ENCODE results near the gene KCNMA1. TPM values are rescaled to one million over a fixed set of nuclear protein-coding genes. Genes with fewer than 3 reads are reported as not detected.

KCNMA1 gene
- total and polyA plus RNA-seq, 8 donors, result 0.92 to 155 (median 54.3) TPM

DNA sequence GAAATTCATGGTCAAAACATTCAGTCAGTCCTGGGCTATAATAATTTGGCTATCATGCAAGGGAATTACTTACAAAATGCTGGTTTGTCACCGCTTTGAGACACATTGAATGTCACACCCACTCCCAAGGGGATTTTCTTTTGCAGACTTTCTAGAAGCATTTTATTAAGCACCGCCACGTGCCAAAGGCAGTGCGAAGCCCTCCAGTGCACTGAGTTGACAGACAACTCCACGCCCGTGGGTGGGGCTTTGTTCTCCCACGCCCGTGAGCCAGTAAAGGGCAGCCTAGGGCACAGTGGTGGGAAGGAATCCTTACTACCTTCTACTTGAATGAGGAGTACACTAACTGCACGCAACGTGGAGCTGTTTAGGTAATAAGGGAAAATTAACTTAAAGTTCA is 515.8 kb downstream of the KCNMA1 start:
- Histone ChIP-seq H3K27me3 (no peaks in the 10 kb centered on the region), H3K27ac (no peak overlapping the region), H3K4me1 (peaks cover 0 to 17% (median 5%) of the 10 kb centered on the region in 4 donors), H3K36me3 (no peaks in the 10 kb centered on the region), H3K9me3 (no peaks in the 10 kb centered on the region), H3K4me3 (no peak overlapping the region)
- intact Hi-C loops (cut with DNase I; ENCODE audit: low total_unique reads), result no loop called here
- DNase-seq, result no peak
- 68 to 77% (median 77%) methylated on average over 10 of the region's 10 CpGs for WGBS, 5 donors
- TF ChIP-seq POLR2AphosphoS5 (IDR thresholded peaks at IDR 0.05) (no peak), EP300 (IDR thresholded peaks at IDR 0.05) (no peak), POLR2A (IDR thresholded peaks at IDR 0.05) (no peak)
- TF ChIP-seq, protein P1, sequence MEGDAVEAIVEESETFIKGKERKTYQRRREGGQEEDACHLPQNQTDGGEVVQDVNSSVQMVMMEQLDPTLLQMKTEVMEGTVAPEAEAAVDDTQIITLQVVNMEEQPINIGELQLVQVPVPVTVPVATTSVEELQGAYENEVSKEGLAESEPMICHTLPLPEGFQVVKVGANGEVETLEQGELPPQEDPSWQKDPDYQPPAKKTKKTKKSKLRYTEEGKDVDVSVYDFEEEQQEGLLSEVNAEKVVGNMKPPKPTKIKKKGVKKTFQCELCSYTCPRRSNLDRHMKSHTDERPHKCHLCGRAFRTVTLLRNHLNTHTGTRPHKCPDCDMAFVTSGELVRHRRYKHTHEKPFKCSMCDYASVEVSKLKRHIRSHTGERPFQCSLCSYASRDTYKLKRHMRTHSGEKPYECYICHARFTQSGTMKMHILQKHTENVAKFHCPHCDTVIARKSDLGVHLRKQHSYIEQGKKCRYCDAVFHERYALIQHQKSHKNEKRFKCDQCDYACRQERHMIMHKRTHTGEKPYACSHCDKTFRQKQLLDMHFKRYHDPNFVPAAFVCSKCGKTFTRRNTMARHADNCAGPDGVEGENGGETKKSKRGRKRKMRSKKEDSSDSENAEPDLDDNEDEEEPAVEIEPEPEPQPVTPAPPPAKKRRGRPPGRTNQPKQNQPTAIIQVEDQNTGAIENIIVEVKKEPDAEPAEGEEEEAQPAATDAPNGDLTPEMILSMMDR (IDR thresholded peaks at IDR 0.05), result no peak

DNA sequence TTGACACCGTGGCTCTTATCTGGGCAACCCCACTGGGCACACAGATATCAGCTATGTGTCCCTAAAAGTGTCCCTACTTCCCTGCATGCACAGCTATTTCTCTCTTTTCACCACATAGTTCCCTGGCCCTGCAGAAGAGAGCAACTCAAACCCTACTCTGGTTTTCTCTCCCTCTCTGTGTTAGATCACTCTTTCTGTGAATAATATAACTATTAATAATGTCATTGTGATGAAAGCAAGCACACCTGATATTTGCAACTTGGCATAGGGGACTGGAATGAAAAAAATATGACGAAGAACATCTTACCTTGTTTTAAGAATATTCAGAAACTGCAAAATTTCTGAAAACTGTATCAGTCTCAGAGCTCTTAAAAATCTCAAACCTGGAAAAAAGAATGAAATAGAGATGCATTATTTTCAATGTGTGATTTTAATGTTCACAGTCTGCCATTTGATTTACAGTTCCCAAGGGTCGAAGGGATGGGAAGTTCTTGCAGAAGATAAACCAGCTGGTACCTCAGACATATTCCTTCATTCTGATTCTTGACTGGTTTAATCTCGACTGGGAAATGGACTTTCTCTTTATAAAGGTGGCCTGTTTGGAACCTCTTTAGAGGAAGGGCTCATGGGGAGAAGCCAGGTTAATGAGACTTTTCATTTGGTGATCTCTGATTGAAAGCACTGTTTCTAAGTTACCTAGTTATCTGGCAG is 516.8 kb downstream of the KCNMA1 start:
- no peaks in the 10 kb centered on the region for H3K9me3 ChIP-seq
- no peaks in the 10 kb centered on the region for H3K27me3 ChIP-seq
- intact Hi-C loops (cut with DNase I; ENCODE audit: low total_unique reads), result no loop called here
- no peak overlapping the region for H3K4me3 ChIP-seq
- H3K27ac ChIP-seq, result no peak overlapping the region
- no peak for DNase-seq
- peaks cover 0 to 17% (median 5%) of the 10 kb centered on the region in 4 donors for H3K4me1 ChIP-seq
- TF ChIP-seq POLR2A (IDR thresholded peaks at IDR 0.05) (no peak), EP300 (IDR thresholded peaks at IDR 0.05) (no peak)
- H3K36me3 ChIP-seq, result no peaks in the 10 kb centered on the region
- 58 to 66% (median 65%) methylated on average over 4 of the region's 4 CpGs for WGBS, 5 donors

DNA sequence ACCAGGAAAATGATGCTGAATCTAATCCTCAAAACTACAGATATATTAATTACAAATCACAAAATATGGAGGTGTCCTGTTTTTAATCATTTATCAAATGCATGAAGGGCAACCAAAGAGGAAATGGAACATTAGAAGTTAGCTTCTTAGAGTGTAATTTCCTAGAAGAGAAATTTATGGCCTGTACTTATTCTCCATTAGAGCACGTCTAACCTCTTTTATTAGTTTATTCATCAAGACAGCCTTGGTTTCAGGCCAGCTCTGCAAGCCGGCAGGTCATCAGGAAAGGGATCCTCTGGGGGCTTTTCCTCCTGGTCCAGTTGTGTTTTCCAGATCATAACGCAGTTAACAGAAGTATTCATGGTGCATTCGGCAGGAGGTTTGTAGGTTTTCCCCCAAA is 517.6 kb downstream of the KCNMA1 start:
- Histone ChIP-seq H3K27me3 (no peaks in the 10 kb centered on the region), H3K36me3 (no peaks in the 10 kb centered on the region), H3K9me3 (no peaks in the 10 kb centered on the region), H3K27ac (no peak overlapping the region), H3K4me3 (no peak overlapping the region), H3K4me1 (peaks cover 0 to 17% (median 5%) of the 10 kb centered on the region in 4 donors)
- intact Hi-C loops (cut with DNase I; ENCODE audit: low total_unique reads), result no loop called here
- DNase-seq, result no peak
- whole genome bisulfite sequencing, 5 donors, result 66 to 80% (median 72%) methylated on average over 4 of the region's 4 CpGs
- TF ChIP-seq, protein P1 (IDR thresholded peaks at IDR 0.05), result no peak
- TF ChIP-seq EP300 (IDR thresholded peaks at IDR 0.05), result no peak
- TF ChIP-seq POLR2A (IDR thresholded peaks at IDR 0.05), result no peak
- no peak for TF ChIP-seq POLR2AphosphoS5 (IDR thresholded peaks at IDR 0.05)

GRCh38 chr10:77118603-77119282 is 518.9 kb downstream of the KCNMA1 start:
- H3K27me3 ChIP-seq, result no peaks in the 10 kb centered on the region
- DNase-seq, result no peak
- no peak overlapping the region for H3K27ac ChIP-seq
- no peaks in the 10 kb centered on the region for H3K36me3 ChIP-seq
- TF ChIP-seq POLR2AphosphoS5 (IDR thresholded peaks at IDR 0.05) (no peak), EP300 (IDR thresholded peaks at IDR 0.05) (no peak), POLR2A (IDR thresholded peaks at IDR 0.05) (no peak)
- TF ChIP-seq, protein P1 (IDR thresholded peaks at IDR 0.05), result no peak
- WGBS, 5 donors, result 78 to 96% (median 83%) methylated on average over 8 of the region's 8 CpGs
- no peaks in the 10 kb centered on the region for H3K9me3 ChIP-seq
- H3K4me1 ChIP-seq, result peaks cover 0 to 8% (median 2%) of the 10 kb centered on the region in 4 donors
- no peak overlapping the region for H3K4me3 ChIP-seq
- intact Hi-C loops (cut with DNase I; ENCODE audit: low total_unique reads), result no loop called here
